Measurements from ENCODE around the gene TTC34.

DNA sequence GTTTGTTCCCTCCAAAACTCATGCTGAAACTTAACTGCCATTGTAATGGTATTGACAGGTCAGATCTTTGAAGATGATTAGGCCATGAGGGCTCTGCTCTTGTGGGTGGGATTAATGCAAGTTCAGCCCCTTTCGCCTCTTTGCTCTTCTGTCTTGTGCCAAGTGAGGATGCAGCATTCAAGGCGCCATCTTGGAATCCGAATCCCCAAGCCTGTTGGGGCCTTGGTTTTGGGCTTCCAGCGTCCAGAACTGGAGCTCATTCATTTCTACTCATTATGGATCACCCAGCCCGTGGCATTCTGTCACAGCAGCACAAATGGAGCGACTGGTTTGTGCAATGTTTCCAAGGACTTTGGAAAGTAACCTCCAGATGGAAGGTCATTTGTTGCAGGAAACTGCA, 5.6 kb downstream of the TTC34 start:
- TF ChIP-seq, protein P1, sequence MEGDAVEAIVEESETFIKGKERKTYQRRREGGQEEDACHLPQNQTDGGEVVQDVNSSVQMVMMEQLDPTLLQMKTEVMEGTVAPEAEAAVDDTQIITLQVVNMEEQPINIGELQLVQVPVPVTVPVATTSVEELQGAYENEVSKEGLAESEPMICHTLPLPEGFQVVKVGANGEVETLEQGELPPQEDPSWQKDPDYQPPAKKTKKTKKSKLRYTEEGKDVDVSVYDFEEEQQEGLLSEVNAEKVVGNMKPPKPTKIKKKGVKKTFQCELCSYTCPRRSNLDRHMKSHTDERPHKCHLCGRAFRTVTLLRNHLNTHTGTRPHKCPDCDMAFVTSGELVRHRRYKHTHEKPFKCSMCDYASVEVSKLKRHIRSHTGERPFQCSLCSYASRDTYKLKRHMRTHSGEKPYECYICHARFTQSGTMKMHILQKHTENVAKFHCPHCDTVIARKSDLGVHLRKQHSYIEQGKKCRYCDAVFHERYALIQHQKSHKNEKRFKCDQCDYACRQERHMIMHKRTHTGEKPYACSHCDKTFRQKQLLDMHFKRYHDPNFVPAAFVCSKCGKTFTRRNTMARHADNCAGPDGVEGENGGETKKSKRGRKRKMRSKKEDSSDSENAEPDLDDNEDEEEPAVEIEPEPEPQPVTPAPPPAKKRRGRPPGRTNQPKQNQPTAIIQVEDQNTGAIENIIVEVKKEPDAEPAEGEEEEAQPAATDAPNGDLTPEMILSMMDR (IDR thresholded peaks at IDR 0.05 in 2 of 3, conservative IDR thresholded peaks at IDR 0.05 in 1 of 3; ENCODE audit: control insufficient read depth in 2 of 3, extremely low read depth in 1 of 3, insufficient read depth in 1 of 3, low read depth in 3 of 3, low read length in 3 of 3): no peak
- TF ChIP-seq TAF1 (IDR thresholded peaks at IDR 0.05; ENCODE audit: borderline replicate concordance, low read depth, low read length) (no peak), EP300 (IDR thresholded peaks at IDR 0.05; ENCODE audit: borderline replicate concordance in 1 of 2, control insufficient read depth in 1 of 2, low read depth in 2 of 2, low read length in 2 of 2) (no peak), TCF7 (IDR thresholded peaks at IDR 0.05; ENCODE audit: borderline replicate concordance) (no peak), EZH2 (IDR thresholded peaks at IDR 0.05; ENCODE audit: borderline replicate concordance, control insufficient read depth, low read depth, low read length) (no peak), HDAC6 (IDR thresholded peaks at IDR 0.05; ENCODE audit: unreplicated experiment) (no peak), NFXL1 (IDR thresholded peaks at IDR 0.05; ENCODE audit: borderline replicate concordance) (no peak), REST (IDR thresholded peaks at IDR 0.05; ENCODE audit: low read depth, low read length) (no peak), RAD21 (IDR thresholded peaks at IDR 0.05; ENCODE audit: insufficient read depth, low read depth, low read length) (no peak), POLR2A (IDR thresholded peaks at IDR 0.05; ENCODE audit: low read depth, low read length) (no peak), BHLHE40 (IDR thresholded peaks at IDR 0.05; ENCODE audit: borderline replicate concordance in 1 of 2, low read depth in 2 of 2, low read length in 1 of 2) (no peak)

Measured in GM12878 (cell line).